Aorta (tissue), 5 donors: Measurements from ENCODE around the gene KLF15. TPM values are rescaled to one million over a fixed set of nuclear protein-coding genes. Genes with fewer than 3 reads are reported as not detected.

Experiments used
- ATAC-seq: fragments of 200-7000 bp; cut with Tn5 transposase; one replicate; pipeline ENCODE4 v1.9.1; 2022; ENCODE audit warnings: moderate library complexity; ENCODE audit not compliant: low FRiP score
- DNase-seq, 2 donors: peaks; one replicate each; pipeline ENCODE4 v3.0.0-alpha.2; 2020
- H3K27ac ChIP-seq, 2 donors: one replicate each; pipeline ENCODE4 v1.5.1; 2013; ENCODE audit warnings: low read length in 2 of 2, mild to moderate bottlenecking in 2 of 2, moderate library complexity in 2 of 2, control low read depth in 1 of 2, inconsistent platforms in 1 of 2, low read depth in 1 of 2
- H3K27me3 ChIP-seq, 2 donors: one replicate each; pipeline ENCODE4 v1.6.1; 2013; ENCODE audit warnings: control low read depth in 1 of 2, low read length in 1 of 2, mild to moderate bottlenecking in 1 of 2, moderate library complexity in 1 of 2; ENCODE audit not compliant: insufficient read depth in 2 of 2, control insufficient read depth in 1 of 2
- H3K36me3 ChIP-seq, 2 donors: one replicate each; pipeline ENCODE4 v1.6.1; 2013; ENCODE audit warnings: control low read depth in 1 of 2, low read length in 1 of 2, mild to moderate bottlenecking in 1 of 2; ENCODE audit not compliant: insufficient read depth in 2 of 2, control insufficient read depth in 1 of 2
- H3K4me1 ChIP-seq, 2 donors: one replicate each; pipeline ENCODE4 v1.6.1; 2013; ENCODE audit warnings: low read length in 2 of 2, control low read depth in 1 of 2, mild to moderate bottlenecking in 1 of 2, moderate library complexity in 1 of 2; ENCODE audit not compliant: insufficient read depth in 2 of 2, control insufficient read depth in 1 of 2
- H3K4me3 ChIP-seq, 2 donors: one replicate each; pipeline ENCODE4 v1.5.1; 2013; ENCODE audit warnings: low read length in 2 of 2, control low read depth in 1 of 2, mild to moderate bottlenecking in 1 of 2
- H3K9me3 ChIP-seq: one replicate; pipeline ENCODE4 v1.6.1; 2013; ENCODE audit warnings: mild to moderate bottlenecking, low read length; ENCODE audit not compliant: control insufficient read depth
- WGBS, 2 donors: extraction: QIAGEN DNeasy Blood & Tissue Kit; methylation state at CpG; one replicate each; pipeline ENCODE4 v1.1.7; 2013; 5-methylcytosine and 5-hydroxymethylcytosine counted together
- intact Hi-C, 2 donors: fragments of 100-400 bp; cut with DNase I; formaldehyde crosslinking; loops; one replicate each; pipeline versions ENCODE4 v1.14.2 to v1.15.0; 2022
- polyA plus RNA-seq, 2 donors: library from polyadenylated mRNA; stranded (reverse); fragments of 200-250 nt; gene quantifications; one replicate each; pipeline ENCODE4 v1.2.3, GENCODE V29; 2013
- total RNA-seq, 2 donors: library from RNA; stranded (reverse); fragmentation: NEBNext Ultra II Directional; extraction: Animal tissue kit (Norgen Biotek cat#: 25700); gene quantifications; one replicate each; pipeline ENCODE4 v1.2.1, GENCODE V29; 2021
- donor health status: healthy with polysubstance abuse.
- donor health status: Bipolar disorder and iron deficiency.
- donor health status: DM: no; HTN: no; CAD: no.
- donor health status: DM: no; HTN: no; CAD: no.
- donor health status: DM: yes; HTN: yes; CAD: no.

KLF15 gene
- total and polyA plus RNA-seq, 4 donors: 8.5 to 43.9 (median 31.8) TPM

DNA sequence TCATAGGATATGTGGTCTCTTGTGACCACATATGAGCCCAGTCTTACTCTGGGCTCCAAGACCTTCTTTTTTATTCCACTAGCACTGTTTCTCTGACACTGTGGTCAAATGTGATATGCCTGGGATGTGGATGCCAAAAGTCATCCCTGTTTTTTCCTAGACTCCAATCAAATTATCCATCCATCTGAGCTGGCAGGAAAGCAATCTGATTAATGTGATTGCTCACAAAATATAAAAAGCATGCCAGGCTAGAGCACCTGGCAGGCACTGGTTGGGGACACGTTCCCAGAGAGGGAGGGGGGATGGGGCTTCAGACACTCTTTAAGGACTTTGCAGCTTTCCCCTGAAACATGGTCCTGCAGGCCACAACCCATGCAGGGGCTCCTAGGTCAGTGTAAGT, 34.4 kb upstream of the KLF15 start:
- Histone ChIP-seq H3K4me3 (no peak overlapping the region), H3K27me3 (no peaks in the 10 kb centered on the region), H3K27ac (no peak overlapping the region), H3K4me1 (no peaks in the 10 kb centered on the region), H3K36me3 (no peaks in the 10 kb centered on the region), H3K9me3 (no peaks in the 10 kb centered on the region)
- intact Hi-C loops: no loop called here
- 20 to 21% methylated on average over 1 of the region's 1 CpG for WGBS, 2 donors
- DNase-seq (peak in 1 of 2 donors; percentile 23), ATAC-seq (no peak)

- no peaks in the 10 kb centered on the region for H3K4me1 ChIP-seq
- no peaks in the 10 kb centered on the region for H3K9me3 ChIP-seq
- DNase-seq: peak in 1 of 2 donors; percentile 37
- H3K27me3 ChIP-seq: no peaks in the 10 kb centered on the region
- intact Hi-C loops: no loop called here
- no peak for ATAC-seq
- H3K4me3 ChIP-seq: no peak overlapping the region
- no peaks in the 10 kb centered on the region for H3K36me3 ChIP-seq
- no peak overlapping the region for H3K27ac ChIP-seq
- WGBS, 2 donors: 89 to 92% methylated on average over 4 of the region's 4 CpGs
Observed at GRCh38 chr3:126390751-126391150, 33.5 kb upstream of the KLF15 start.

DNA sequence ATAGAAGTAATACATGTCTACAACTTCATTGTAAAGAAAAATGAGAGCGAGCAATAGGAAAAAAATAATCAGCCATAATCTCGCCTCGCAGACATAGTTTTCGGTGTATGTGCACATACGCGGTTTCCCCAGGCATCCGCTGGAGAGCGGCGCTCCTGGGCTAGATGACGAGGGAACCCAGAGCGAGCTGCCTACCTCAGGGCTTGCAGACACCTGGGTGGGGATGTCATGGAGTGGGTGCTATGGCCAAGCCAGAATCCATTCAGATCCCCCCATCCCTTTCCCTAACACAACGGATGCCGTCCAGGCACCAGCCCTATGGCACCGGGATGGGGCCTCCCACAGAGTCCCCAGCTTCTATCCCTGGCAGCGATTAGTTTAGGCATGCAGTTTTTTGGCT, 33.0 kb upstream of the KLF15 start:
- Histone ChIP-seq H3K4me3 (no peak overlapping the region), H3K9me3 (no peaks in the 10 kb centered on the region), H3K27me3 (no peaks in the 10 kb centered on the region), H3K27ac (no peak overlapping the region), H3K4me1 (no peaks in the 10 kb centered on the region), H3K36me3 (no peaks in the 10 kb centered on the region)
- 94 to 95% methylated on average over 15 of the region's 15 CpGs for WGBS, 2 donors
- peak in 1 of 2 donors; percentile 72 for DNase-seq
- intact Hi-C loops: no loop called here
- no peak for ATAC-seq

- Histone ChIP-seq H3K36me3 (no peaks in the 10 kb centered on the region), H3K27me3 (no peaks in the 10 kb centered on the region), H3K27ac (no peak overlapping the region), H3K9me3 (no peaks in the 10 kb centered on the region), H3K4me1 (no peaks in the 10 kb centered on the region), H3K4me3 (no peak overlapping the region)
- intact Hi-C loops: loop anchor here (1.0 to 5.0 kb wide), 5 partner anchors 130 to 255 kb away; no protein-coding TSS in a partner anchor
- ATAC-seq (no peak), DNase-seq (peak in 1 of 2 donors; percentile 69)
- WGBS, 2 donors: 74 to 78% methylated on average over 16 to 17 of the region's 17 CpGs
Observed at GRCh38 chr3:126389794-126390146, 32.6 kb upstream of the KLF15 start.

- no peaks in the 10 kb centered on the region for H3K27me3 ChIP-seq
- intact Hi-C loops: loop anchor here (1.0 to 5.0 kb wide), 5 partner anchors 130 to 254 kb away; no protein-coding TSS in a partner anchor
- no peaks in the 10 kb centered on the region for H3K9me3 ChIP-seq
- H3K4me3 ChIP-seq: no peak overlapping the region
- WGBS, 2 donors: 1 to 2% methylated on average over 56 to 58 of the region's 58 CpGs
- ATAC-seq (peak; percentile 96), DNase-seq (peak; percentile 94 to 96)
- no peaks in the 10 kb centered on the region for H3K4me1 ChIP-seq
- H3K27ac ChIP-seq: peak overlapping the region; percentile 14 to 73
- H3K36me3 ChIP-seq: no peaks in the 10 kb centered on the region
Observed at GRCh38 chr3:126389112-126389793, 32.0 kb upstream of the KLF15 start.

DNA sequence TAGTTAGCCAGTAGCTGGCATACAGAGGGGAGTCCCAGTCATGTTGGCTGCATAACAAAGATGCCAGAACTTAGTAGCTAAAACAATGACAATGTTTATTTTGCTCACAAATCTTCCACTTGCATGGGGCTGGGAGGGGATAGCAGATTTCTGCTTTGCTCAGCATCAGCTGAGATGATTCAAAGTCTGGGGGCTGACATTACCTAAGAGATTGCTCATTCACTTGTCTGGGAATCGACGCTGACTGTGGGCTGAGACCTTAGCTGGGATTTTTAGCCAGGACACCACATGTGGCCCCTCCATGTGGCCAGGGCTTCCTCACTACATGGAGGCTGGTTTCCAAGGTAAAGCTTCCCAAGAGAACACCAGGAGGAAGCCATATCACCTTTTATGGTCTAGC, 24.8 kb upstream of the KLF15 start:
- no peak for ATAC-seq
- intact Hi-C loops: no loop called here
- no peaks in the 10 kb centered on the region for H3K4me1 ChIP-seq
- H3K9me3 ChIP-seq: no peaks in the 10 kb centered on the region
- peak in 1 of 2 donors; percentile 35 for DNase-seq
- 35 to 49% methylated on average over 2 of the region's 2 CpGs for WGBS, 2 donors
- H3K27ac ChIP-seq: no peak overlapping the region
- no peaks in the 10 kb centered on the region for H3K36me3 ChIP-seq
- no peaks in the 10 kb centered on the region for H3K27me3 ChIP-seq
- no peak overlapping the region for H3K4me3 ChIP-seq

DNA sequence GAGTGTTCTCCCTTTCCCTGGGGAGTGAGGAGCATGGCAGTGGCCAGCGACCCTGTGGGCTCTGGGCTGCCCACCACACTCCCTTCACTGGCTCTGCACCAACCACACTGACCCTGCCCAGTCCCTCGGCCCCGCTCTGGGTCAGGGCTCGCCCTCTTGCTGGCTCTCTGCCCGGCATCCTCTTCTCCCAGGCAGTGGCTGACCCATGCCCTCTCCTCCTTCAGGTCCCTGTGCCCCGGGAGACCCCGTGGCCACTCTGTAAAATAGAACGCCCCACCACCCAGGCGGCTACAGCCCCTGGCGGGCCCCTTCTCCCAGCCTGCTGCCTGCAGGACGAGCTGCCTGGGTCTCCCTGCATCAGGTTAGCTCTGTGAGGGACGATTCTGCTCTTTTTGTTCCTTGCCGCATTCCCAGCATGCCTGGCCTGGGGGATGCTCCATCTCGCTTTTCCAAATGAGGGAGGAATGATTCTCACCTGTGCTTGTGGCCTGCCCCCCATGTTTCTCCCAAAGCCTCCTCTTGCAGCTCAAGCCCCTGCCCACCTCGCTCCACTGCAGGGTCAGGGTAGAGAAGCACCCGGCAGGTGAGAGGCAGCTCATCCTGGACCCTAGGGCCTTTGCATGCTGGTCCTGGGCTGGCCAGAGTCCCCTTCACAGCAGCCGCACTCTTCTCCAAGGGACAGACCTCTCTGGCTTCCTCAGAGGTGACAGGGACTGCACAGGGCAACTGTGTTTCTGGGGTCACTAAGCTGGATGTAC, 23.0 kb upstream of the KLF15 start:
- Histone ChIP-seq H3K9me3 (no peaks in the 10 kb centered on the region), H3K27me3 (no peaks in the 10 kb centered on the region), H3K27ac (no peak overlapping the region), H3K36me3 (no peaks in the 10 kb centered on the region), H3K4me1 (no peaks in the 10 kb centered on the region), H3K4me3 (no peak overlapping the region)
- DNase-seq (peak; percentile 27 to 52), ATAC-seq (no peak)
- WGBS, 2 donors: 86 to 90% methylated on average over 17 of the region's 17 CpGs
- intact Hi-C loops: no loop called here

GRCh38 chr3:126378341-126378751, 21.1 kb upstream of the KLF15 start:
- 57 to 58% methylated on average over 6 of the region's 6 CpGs for WGBS, 2 donors
- ATAC-seq: no peak
- intact Hi-C loops: no loop called here
- Histone ChIP-seq H3K36me3 (no peaks in the 10 kb centered on the region), H3K9me3 (no peaks in the 10 kb centered on the region), H3K27me3 (no peaks in the 10 kb centered on the region), H3K4me3 (no peak overlapping the region), H3K4me1 (no peaks in the 10 kb centered on the region), H3K27ac (no peak overlapping the region)
- DNase-seq: peak; percentile 29 to 62

GRCh38 chr3:126377211-126377610, 20.0 kb upstream of the KLF15 start:
- Histone ChIP-seq H3K36me3 (no peaks in the 10 kb centered on the region), H3K4me1 (no peaks in the 10 kb centered on the region), H3K27ac (no peak overlapping the region), H3K27me3 (no peaks in the 10 kb centered on the region), H3K4me3 (no peak overlapping the region), H3K9me3 (no peaks in the 10 kb centered on the region)
- DNase-seq (peak; percentile 11 to 26), ATAC-seq (no peak)
- WGBS, 2 donors: 97 to 99% methylated on average over 3 of the region's 3 CpGs
- intact Hi-C loops: no loop called here
